Measurements from ENCODE around the gene SLC27A4.

The SLC27A4 gene

GRCh38 chr9:128390813-128391711, 50.7 kb downstream of the SLC27A4 start:
- DNase-seq (ENCODE audit: low spot score) = no peak

GRCh38 chr9:128391956-128392301, 51.6 kb downstream of the SLC27A4 start:
- DNase-seq (ENCODE audit: low spot score) = no peak

GRCh38 chr9:128392302-128393144, 52.2 kb downstream of the SLC27A4 start:
- no peak for DNase-seq (ENCODE audit: low spot score)

- DNase-seq (ENCODE audit: low spot score) = no peak
These were observed 52.9 kb downstream of the SLC27A4 start for GRCh38 chr9:128393145-128393775.

GRCh38 chr9:128393970-128394369, 53.6 kb downstream of the SLC27A4 start:
- DNase-seq (ENCODE audit: low spot score) = no peak

- DNase-seq (ENCODE audit: low spot score) = no peak
These were observed 54.2 kb downstream of the SLC27A4 start for GRCh38 chr9:128394379-128395168.

- no peak for DNase-seq (ENCODE audit: low spot score)
These were observed 56.8 kb downstream of the SLC27A4 start for GRCh38 chr9:128396970-128397613.

GRCh38 chr9:128397831-128398230, 57.5 kb downstream of the SLC27A4 start:
- DNase-seq (ENCODE audit: low spot score) = no peak

- no peak for DNase-seq (ENCODE audit: low spot score)
These were observed 59.5 kb downstream of the SLC27A4 start for GRCh38 chr9:128399861-128400260.

GRCh38 chr9:128404560-128404959, 64.2 kb downstream of the SLC27A4 start:
- DNase-seq (ENCODE audit: low spot score) = no peak

GRCh38 chr9:128405077-128405779, 64.9 kb downstream of the SLC27A4 start:
- DNase-seq (ENCODE audit: low spot score) = no peak

GRCh38 chr9:128405780-128406171, 65.4 kb downstream of the SLC27A4 start:
- DNase-seq (ENCODE audit: low spot score) = no peak

- DNase-seq (ENCODE audit: low spot score) = no peak
These were observed 66.6 kb downstream of the SLC27A4 start for GRCh38 chr9:128406848-128407391.

GRCh38 chr9:128408963-128409431, 68.7 kb downstream of the SLC27A4 start:
- no peak for DNase-seq (ENCODE audit: low spot score)

GRCh38 chr9:128409450-128409849, 69.1 kb downstream of the SLC27A4 start:
- no peak for DNase-seq (ENCODE audit: low spot score)

- no peak for DNase-seq (ENCODE audit: low spot score)
These were observed 69.7 kb downstream of the SLC27A4 start for GRCh38 chr9:128409978-128410377.

All from SK-N-DZ (cell line).